T-cell (primary cell): ENCODE measurements around the gene SBNO1. TPM values are rescaled to one million over a fixed set of nuclear protein-coding genes. Genes with fewer than 3 reads are reported as not detected.

Experiments used
- ATAC-seq, 4 experiments: fragments of 200-7000 bp in 3 of 4; fragments of 150-1000 bp in 1 of 4; cut with Tn5 transposase; replicated peaks in 1 of 4; 1 replicate in 3 of 4; 2 replicates in 1 of 4; pipeline ENCODE4 v1.10.0; 2021; ENCODE audit warnings: moderate library complexity in 3 of 4, mild to moderate bottlenecking in 2 of 4, moderate number of reproducible peaks in 1 of 4
- CTCF ChIA-PET, 2 donors: fragments of 300-600 bp; sonication (Branson Sonifier 250); formaldehyde crosslinking; loops; one replicate each; lab custom pipeline; 2022; ENCODE audit warnings: antibody characterized with exemption in 2 of 2; lab: Charles Lee
- POLR2A ChIA-PET, 2 donors: fragments of 300-600 bp; sonication (Branson Sonifier 250); formaldehyde crosslinking; loops; one replicate each; lab custom pipeline; 2022; ENCODE audit warnings: antibody characterized with exemption in 2 of 2; lab: Charles Lee
- DNase-seq, 35 experiments: peaks; one replicate each; pipeline versions ENCODE4 v3.0.0 to v3.0.0-alpha.2; 2013 to 2023
- H3K27ac ChIP-seq: one replicate; pipeline ENCODE4 v1.5.1; 2013; ENCODE audit warnings: low read length
- H3K27me3 ChIP-seq, 2 experiments: replicated peaks in 1 of 2; 1 replicate in 1 of 2; 2 replicates in 1 of 2; pipeline versions ENCODE4 v1.6.1 to v1.7.0; 2013; ENCODE audit warnings: low read length in 1 of 2, mixed read lengths in 1 of 2; ENCODE audit not compliant: control insufficient read depth in 2 of 2, insufficient read depth in 2 of 2; ENCODE audit errors: extremely low read depth in 1 of 2
- H3K36me3 ChIP-seq, 2 donors: 1 replicate in 1 of 2; 2 replicates in 1 of 2; pipeline versions ENCODE4 v1.6.1 to v1.7.0; 2013; ENCODE audit warnings: low read length in 1 of 2; ENCODE audit not compliant: control insufficient read depth in 2 of 2, insufficient read depth in 1 of 2; ENCODE audit errors: extremely low read depth in 1 of 2
- H3K4me1 ChIP-seq, 2 experiments: 1 replicate in 1 of 2; 2 replicates in 1 of 2; pipeline versions ENCODE4 v1.6.1 to v1.7.0; 2013; ENCODE audit warnings: low read length in 2 of 2, mixed read lengths in 1 of 2; ENCODE audit not compliant: insufficient read depth in 2 of 2, control insufficient read depth in 1 of 2; ENCODE audit errors: extremely low read depth in 1 of 2
- H3K4me3 ChIP-seq, 2 donors: 1 replicate in 1 of 2; 2 replicates in 1 of 2; pipeline versions ENCODE4 v1.5.1 to v1.7.0; 2013; ENCODE audit warnings: mild to moderate bottlenecking in 2 of 2, low read length in 1 of 2, moderate library complexity in 1 of 2; ENCODE audit not compliant: control insufficient read depth in 1 of 2; ENCODE audit errors: extremely low read depth in 1 of 2
- H3K9me3 ChIP-seq: 2 replicates; pipeline ENCODE4 v1.7.0; 2013
- H3K27ac Mint-ChIP-seq, 2 donors: one replicate each; pipeline ENCODE4 v1.8.0; 2020 to 2021; ENCODE audit warnings: mild to moderate bottlenecking in 2 of 2, mixed read lengths in 2 of 2
- H3K27me3 Mint-ChIP-seq, 2 donors: one replicate each; pipeline ENCODE4 v1.8.0; 2021 to 2022; ENCODE audit warnings: mixed read lengths in 2 of 2
- H3K36me3 Mint-ChIP-seq: one replicate; pipeline ENCODE4 v1.8.0; 2021; ENCODE audit warnings: mixed read lengths
- H3K4me1 Mint-ChIP-seq, 3 donors: one replicate each; pipeline ENCODE4 v1.8.0; 2020 to 2022; ENCODE audit warnings: mixed read lengths in 3 of 3, mild to moderate bottlenecking in 1 of 3
- H3K4me3 Mint-ChIP-seq, 3 donors: one replicate each; pipeline ENCODE4 v1.8.0; 2020 to 2022; ENCODE audit warnings: mild to moderate bottlenecking in 3 of 3, mixed read lengths in 3 of 3, moderate library complexity in 3 of 3
- H3K9me3 Mint-ChIP-seq, 3 donors: one replicate each; pipeline ENCODE4 v1.8.0; 2020 to 2022; ENCODE audit warnings: mixed read lengths in 3 of 3
- WGBS: methylation state at CpG from one replicate; pipeline ENCODE4 v1.1.5; 2013; ENCODE audit warnings: missing lambda C conversion rate; ENCODE audit not compliant: insufficient coverage; 5-methylcytosine and 5-hydroxymethylcytosine counted together
- total RNA-seq, 35 experiments: library from RNA in 6 of 35; stranded (reverse) in 6 of 35; fragments of 120-200 nt in 1 of 35; gene quantifications; one replicate each; pipeline versions ENCODE4 v1.2.1 to v1.2.4 and lab custom pipeline; 2013 to 2026

SBNO1 gene
- total RNA-seq, 5 donors from 2014 or later (not counting 1 experiment from before 2014, with no cell fraction given): 36.1 to 42.1 (median 38.6) TPM

DNA sequence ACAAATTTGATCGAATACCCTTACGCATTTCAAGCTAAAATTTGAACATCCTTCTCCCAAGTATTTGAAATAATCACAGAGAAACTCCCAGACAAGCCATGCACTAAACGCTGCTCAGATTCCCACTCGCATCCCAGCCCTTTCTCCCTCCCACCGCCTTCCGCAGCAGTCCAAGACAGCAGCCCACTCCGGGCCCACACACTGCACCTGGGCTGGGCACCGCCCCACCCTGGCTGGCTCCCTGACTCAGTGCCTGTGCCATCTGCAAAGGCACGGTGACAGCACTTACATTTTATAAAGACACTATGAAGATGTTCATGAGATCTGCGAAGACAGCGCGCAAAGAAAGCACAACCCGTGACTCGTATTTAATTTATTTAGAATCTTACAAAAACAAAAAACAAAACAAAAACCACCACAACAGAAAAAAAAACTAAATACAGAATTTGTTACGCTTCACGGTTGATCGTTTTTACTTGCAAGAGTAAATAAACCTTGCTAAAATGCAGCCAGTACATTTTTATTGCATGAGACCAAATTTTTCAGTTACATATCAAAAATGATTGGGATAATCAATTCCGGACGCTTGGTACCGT is 75.8 kb downstream of the SBNO1 start:
- no peak for DNase-seq
- Mint-ChIP-seq H3K36me3 (peaks cover 15% of the 10 kb centered on the region), H3K4me3 (no peak overlapping the region), H3K27ac (no peak overlapping the region), H3K4me1 (no peaks in the 10 kb centered on the region), H3K9me3 (no peaks in the 10 kb centered on the region), H3K27me3 (no peaks in the 10 kb centered on the region)
- H3K36me3 ChIP-seq: peaks cover 8 to 18% of the 10 kb centered on the region in 2 donors
- ChIA-PET POLR2A (no interaction called here), CTCF (no interaction called here)
- H3K9me3 ChIP-seq: no peaks in the 10 kb centered on the region
- H3K4me1 ChIP-seq: no peaks in the 10 kb centered on the region
- H3K27me3 ChIP-seq: peaks cover 0 to 2% of the 10 kb centered on the region in 2 experiments
- H3K4me3 ChIP-seq: no peak overlapping the region
- WGBS: 97% methylated on average over 13 of the region's 20 CpGs
- ATAC-seq: no peak
- H3K27ac ChIP-seq: no peak overlapping the region

DNA sequence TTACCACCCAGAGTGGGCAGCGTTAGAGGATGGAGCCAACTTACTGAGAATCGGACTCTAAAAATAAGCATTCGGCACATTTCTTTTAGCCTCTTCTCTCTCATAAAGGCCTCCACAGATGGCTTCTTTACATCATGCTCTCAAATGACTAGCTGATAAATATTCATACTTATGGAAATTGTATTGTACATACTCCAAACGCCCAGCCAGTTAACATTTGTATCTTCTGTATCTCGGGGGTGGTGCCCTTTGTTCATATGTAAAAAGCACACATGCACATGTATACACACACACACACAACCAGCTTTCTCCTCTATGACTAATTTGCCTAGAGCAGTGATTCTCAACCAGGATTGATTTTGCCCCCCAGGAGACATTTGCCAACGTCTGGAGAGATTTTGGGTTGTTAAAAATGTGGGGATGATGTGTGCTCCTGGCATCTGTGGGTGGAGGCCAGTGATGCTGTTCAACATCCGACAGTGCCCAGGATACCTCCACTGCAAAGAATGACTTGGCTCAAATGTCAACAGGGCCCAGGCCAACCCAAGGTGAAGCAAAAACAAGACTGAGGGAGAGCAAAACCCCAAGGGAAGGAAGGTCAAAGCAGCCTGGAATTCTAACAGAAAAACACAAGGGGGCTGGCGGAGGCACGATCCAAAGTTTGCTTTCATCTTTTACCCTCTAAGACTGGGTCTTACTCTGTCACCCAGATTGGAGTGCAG is 77.8 kb downstream of the SBNO1 start:
- no peak overlapping the region for H3K27ac Mint-ChIP-seq
- Histone ChIP-seq H3K4me3 (no peak overlapping the region), H3K9me3 (no peaks in the 10 kb centered on the region), H3K27ac (no peak overlapping the region), H3K36me3 (peaks cover 3 to 8% of the 10 kb centered on the region in 2 donors), H3K4me1 (no peaks in the 10 kb centered on the region), H3K27me3 (peaks cover 0 to 2% of the 10 kb centered on the region in 2 experiments)
- no peaks in the 10 kb centered on the region for H3K27me3 Mint-ChIP-seq
- peaks cover 8% of the 10 kb centered on the region for H3K36me3 Mint-ChIP-seq
- no peaks in the 10 kb centered on the region for H3K4me1 Mint-ChIP-seq
- WGBS: 95% methylated on average over 4 of the region's 9 CpGs
- ATAC-seq: no peak
- ChIA-PET POLR2A (no interaction called here), CTCF (interaction anchor here in 1 of 2 donors (0.6 kb wide), 1 partner anchor 130 kb away, joined by 3 read pairs; no protein-coding TSS in a partner anchor)
- no peak for DNase-seq
- no peak overlapping the region for H3K4me3 Mint-ChIP-seq
- H3K9me3 Mint-ChIP-seq: no peaks in the 10 kb centered on the region

DNA sequence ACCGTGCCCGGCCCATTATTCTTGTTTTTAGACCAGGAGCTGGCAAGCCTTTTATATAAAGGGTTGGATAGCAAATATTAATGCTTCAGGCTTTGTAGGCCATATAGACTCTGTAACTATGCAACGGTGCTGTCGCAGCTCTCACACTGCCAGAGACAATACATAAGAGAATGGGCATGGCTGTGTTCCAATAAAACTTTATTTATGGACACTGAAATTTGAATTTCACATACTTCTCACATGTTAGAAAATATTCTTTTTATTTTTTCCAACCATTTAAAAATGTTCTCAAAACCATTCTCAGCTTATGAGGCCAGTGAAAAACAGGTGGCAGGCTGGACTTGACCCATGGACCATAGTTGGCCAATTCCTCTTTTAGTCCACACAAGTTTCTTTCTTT is 80.0 kb downstream of the SBNO1 start:
- no peak overlapping the region for H3K4me3 ChIP-seq
- H3K27ac ChIP-seq: no peak overlapping the region
- H3K9me3 ChIP-seq: no peaks in the 10 kb centered on the region
- Mint-ChIP-seq H3K27me3 (no peaks in the 10 kb centered on the region), H3K36me3 (peaks cover 5% of the 10 kb centered on the region), H3K9me3 (no peaks in the 10 kb centered on the region), H3K4me1 (no peaks in the 10 kb centered on the region), H3K4me3 (no peak overlapping the region), H3K27ac (no peak overlapping the region)
- ATAC-seq (no peak), DNase-seq (no peak)
- no peaks in the 10 kb centered on the region for H3K4me1 ChIP-seq
- peaks cover 0 to 2% of the 10 kb centered on the region in 2 experiments for H3K27me3 ChIP-seq
- H3K36me3 ChIP-seq: peaks cover 0 to under 1% of the 10 kb centered on the region in 2 donors
- ChIA-PET CTCF (no interaction called here), POLR2A (no interaction called here)
- 100% methylated on average over 1 of the region's 4 CpGs for WGBS

- Histone ChIP-seq H3K27ac (no peak overlapping the region), H3K27me3 (peaks cover 0 to 2% of the 10 kb centered on the region in 2 experiments), H3K4me3 (no peak overlapping the region), H3K4me1 (no peaks in the 10 kb centered on the region), H3K36me3 (no peaks in the 10 kb centered on the region), H3K9me3 (no peaks in the 10 kb centered on the region)
- no peaks in the 10 kb centered on the region for H3K4me1 Mint-ChIP-seq
- H3K4me3 Mint-ChIP-seq: no peak overlapping the region
- 47% methylated on average over 3 of the region's 8 CpGs for WGBS
- POLR2A ChIA-PET: no interaction called here
- H3K27ac Mint-ChIP-seq: no peak overlapping the region
- DNase-seq (no peak), ATAC-seq (no peak)
- CTCF ChIA-PET: no interaction called here
- H3K27me3 Mint-ChIP-seq: no peaks in the 10 kb centered on the region
- no peaks in the 10 kb centered on the region for H3K36me3 Mint-ChIP-seq
- no peaks in the 10 kb centered on the region for H3K9me3 Mint-ChIP-seq
Observed at GRCh38 chr12:123283461-123283860, 81.2 kb downstream of the SBNO1 start.

- Histone ChIP-seq H3K27me3 (peaks cover 0 to 2% of the 10 kb centered on the region in 2 experiments), H3K4me3 (no peak overlapping the region), H3K9me3 (no peaks in the 10 kb centered on the region), H3K4me1 (no peaks in the 10 kb centered on the region), H3K36me3 (no peaks in the 10 kb centered on the region), H3K27ac (no peak overlapping the region)
- ChIA-PET CTCF (no interaction called here), POLR2A (no interaction called here)
- no peak for DNase-seq
- no peaks in the 10 kb centered on the region for H3K36me3 Mint-ChIP-seq
- no peak for ATAC-seq
- WGBS: 100% methylated on average over 3 of the region's 10 CpGs
- no peak overlapping the region for H3K4me3 Mint-ChIP-seq
- no peaks in the 10 kb centered on the region for H3K27me3 Mint-ChIP-seq
- no peaks in the 10 kb centered on the region for H3K9me3 Mint-ChIP-seq
- peaks cover 0 to 3% (median 0%) of the 10 kb centered on the region in 3 donors for H3K4me1 Mint-ChIP-seq
- no peak overlapping the region for H3K27ac Mint-ChIP-seq
Observed at GRCh38 chr12:123282111-123282510, 82.5 kb downstream of the SBNO1 start.

DNA sequence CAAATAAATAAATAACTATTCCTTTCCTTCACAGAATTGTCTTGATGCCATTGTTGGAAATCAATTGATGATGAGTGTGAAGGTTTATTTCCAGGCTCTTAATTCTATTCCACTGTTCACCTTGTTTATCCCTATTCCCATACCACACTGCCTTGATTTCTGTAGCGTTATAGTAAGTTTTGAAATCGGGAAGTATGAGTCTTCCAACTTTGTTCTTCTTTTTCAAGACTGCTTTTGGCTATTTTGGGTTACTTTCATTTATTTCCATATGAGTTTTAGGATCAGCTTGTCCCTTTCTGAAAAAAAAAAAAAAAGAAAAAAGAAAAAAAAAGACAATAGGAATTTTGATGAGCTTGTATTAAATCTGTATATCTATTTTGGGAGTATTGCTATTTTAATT is 83.7 kb downstream of the SBNO1 start:
- WGBS: no CpG with 5 or more reads among the region's 2 CpGs
- H3K27ac Mint-ChIP-seq: no peak overlapping the region
- H3K4me3 ChIP-seq: no peak overlapping the region
- H3K9me3 Mint-ChIP-seq: no peaks in the 10 kb centered on the region
- H3K27me3 Mint-ChIP-seq: no peaks in the 10 kb centered on the region
- H3K4me1 ChIP-seq: no peaks in the 10 kb centered on the region
- no peak overlapping the region for H3K27ac ChIP-seq
- peaks cover 0 to 3% (median 0%) of the 10 kb centered on the region in 3 donors for H3K4me1 Mint-ChIP-seq
- no peaks in the 10 kb centered on the region for H3K36me3 ChIP-seq
- H3K9me3 ChIP-seq: no peaks in the 10 kb centered on the region
- H3K36me3 Mint-ChIP-seq: no peaks in the 10 kb centered on the region
- POLR2A ChIA-PET: interaction anchor here in 1 of 2 donors (0.6 kb wide), 1 partner anchor 84 kb away, joined by 3 read pairs; no protein-coding TSS in a partner anchor
- DNase-seq (no peak), ATAC-seq (no peak)
- no peak overlapping the region for H3K4me3 Mint-ChIP-seq
- H3K27me3 ChIP-seq: peaks cover 0 to 2% of the 10 kb centered on the region in 2 experiments
- CTCF ChIA-PET: no interaction called here
